Measurements from ENCODE around the gene GTPBP1.

The GTPBP1 gene

GRCh38 chr22:38727123-38727522, 21.4 kb downstream of the GTPBP1 start:
- DNase-seq (ENCODE audit: low spot score), result no peak

GRCh38 chr22:38727530-38728451, 22.0 kb downstream of the GTPBP1 start:
- DNase-seq (ENCODE audit: low spot score), result no peak

GRCh38 chr22:38728871-38729796, 23.4 kb downstream of the GTPBP1 start:
- DNase-seq (ENCODE audit: low spot score), result no peak

GRCh38 chr22:38729946-38730345, 24.2 kb downstream of the GTPBP1 start:
- no peak for DNase-seq (ENCODE audit: low spot score)

- DNase-seq (ENCODE audit: low spot score), result no peak
These were observed 24.7 kb downstream of the GTPBP1 start for GRCh38 chr22:38730411-38730871.

- no peak for DNase-seq (ENCODE audit: low spot score)
These were observed 26.0 kb downstream of the GTPBP1 start for GRCh38 chr22:38731703-38732161.

- no peak for DNase-seq (ENCODE audit: low spot score)
These were observed 26.6 kb downstream of the GTPBP1 start for GRCh38 chr22:38732251-38732815.

- DNase-seq (ENCODE audit: low spot score), result peak; percentile 18
These were observed 27.6 kb downstream of the GTPBP1 start for GRCh38 chr22:38733329-38733723.

GRCh38 chr22:38733724-38734381, 28.1 kb downstream of the GTPBP1 start:
- DNase-seq (ENCODE audit: low spot score), result no peak

- no peak for DNase-seq (ENCODE audit: low spot score)
These were observed 28.8 kb downstream of the GTPBP1 start for GRCh38 chr22:38734421-38735100.

- no peak for DNase-seq (ENCODE audit: low spot score)
These were observed 29.4 kb downstream of the GTPBP1 start for GRCh38 chr22:38735126-38735464.

- DNase-seq (ENCODE audit: low spot score), result no peak
These were observed 29.9 kb downstream of the GTPBP1 start for GRCh38 chr22:38735465-38736256.

GRCh38 chr22:38736257-38736570, 30.5 kb downstream of the GTPBP1 start:
- no peak for DNase-seq (ENCODE audit: low spot score)

GRCh38 chr22:38737302-38738060, 31.7 kb downstream of the GTPBP1 start:
- no peak for DNase-seq (ENCODE audit: low spot score)

- no peak for DNase-seq (ENCODE audit: low spot score)
These were observed 32.8 kb downstream of the GTPBP1 start for GRCh38 chr22:38738475-38739070.

- no peak for DNase-seq (ENCODE audit: low spot score)
These were observed 33.7 kb downstream of the GTPBP1 start for GRCh38 chr22:38739300-38740055.

- DNase-seq (ENCODE audit: low spot score), result no peak
These were observed 34.5 kb downstream of the GTPBP1 start for GRCh38 chr22:38740116-38740723.

GRCh38 chr22:38740754-38741153, 35.0 kb downstream of the GTPBP1 start:
- no peak for DNase-seq (ENCODE audit: low spot score)

Data from LoVo (cell line).